H1 (cell line): ENCODE data around the gene IL17A. TPM values are rescaled to one million over a fixed set of nuclear protein-coding genes. Genes with fewer than 3 reads are reported as not detected.

Experiments
- CTCF ChIA-PET: fragments of 300-600 bp; sonication (Branson Sonifier 250); formaldehyde crosslinking; loops from one replicate; lab custom pipeline; 2021; ENCODE audit not compliant: partially characterized antibody; lab: Charles Lee
- POLR2A ChIA-PET: fragments of 300-600 bp; sonication (Branson Sonifier 250); formaldehyde crosslinking; loops from one replicate; lab custom pipeline; 2021; ENCODE audit warnings: inconsistent platforms; ENCODE audit not compliant: partially characterized antibody; lab: Charles Lee
- DNase-seq, 2 experiments: peaks; one replicate each; pipeline versions ENCODE4 v3.0.0 to v3.0.0-alpha.2; 2010 to 2022; ENCODE audit warnings: low spot score in 2 of 2, low read depth in 1 of 2, mixed read lengths in 1 of 2
- FAIRE-seq: peaks from 2 replicates; lab custom pipeline; 2011; peaks lifted over from hg19 to GRCh38; lab: Jason Lieb, UNC
- H2AFZ ChIP-seq: 2 replicates; pipeline ENCODE4 v1.8.1; 2012; ENCODE audit warnings: low read length, inconsistent platforms
- H2AK5ac ChIP-seq: 2 replicates; pipeline ENCODE4 v1.6.1; 2013; ENCODE audit warnings: low read depth, low read length
- H2BK120ac ChIP-seq: replicated peaks from 2 replicates; pipeline ENCODE3; 2013; ENCODE audit warnings: low read depth, low read length, inconsistent platforms
- H2BK12ac ChIP-seq: 2 replicates; pipeline ENCODE4 v1.6.1; 2013; ENCODE audit warnings: low read depth, low read length
- H2BK15ac ChIP-seq: 2 replicates; pipeline ENCODE4 v1.6.1; 2013; ENCODE audit warnings: low read length
- H2BK20ac ChIP-seq: 2 replicates; pipeline ENCODE4 v1.6.1; 2013; ENCODE audit warnings: low read length
- H2BK5ac ChIP-seq: 2 replicates; pipeline ENCODE4 v1.6.1; 2013; ENCODE audit warnings: low read depth, low read length
- H3K14ac ChIP-seq: 2 replicates; pipeline ENCODE4 v1.6.1; 2013; ENCODE audit warnings: inconsistent platforms; ENCODE audit not compliant: insufficient read length
- H3K18ac ChIP-seq: 2 replicates; pipeline ENCODE4 v1.6.1; 2013; ENCODE audit warnings: low read length; ENCODE audit errors: extremely low read depth
- H3K23ac ChIP-seq: 2 replicates; pipeline ENCODE4 v1.6.1; 2013; ENCODE audit warnings: inconsistent platforms; ENCODE audit not compliant: insufficient read length
- H3K23me2 ChIP-seq: 2 replicates; pipeline ENCODE4 v1.6.1; 2013; ENCODE audit warnings: low read depth, low read length
- H3K27ac ChIP-seq: 2 replicates; pipeline ENCODE4 v1.6.1; 2011; ENCODE audit warnings: low read depth, low read length, inconsistent platforms
- H3K27me3 ChIP-seq, 4 experiments: replicated peaks in 1 of 4; 1 replicate in 1 of 4; 2 replicates in 3 of 4; pipeline versions ENCODE4 v1.6.1 to v1.8.1; 2011 to 2013; ENCODE audit warnings: low read length in 3 of 4, mild to moderate bottlenecking in 3 of 4, inconsistent platforms in 2 of 4, mixed read lengths in 2 of 4, moderate library complexity in 1 of 4; ENCODE audit not compliant: control insufficient read depth in 3 of 4, insufficient read depth in 3 of 4; ENCODE audit errors: extremely low read depth in 1 of 4
- H3K36me3 ChIP-seq, 4 experiments: 2 replicates each; pipeline versions ENCODE4 v1.6.1 to v1.8.1; 2011 to 2013; ENCODE audit warnings: mild to moderate bottlenecking in 4 of 4, low read length in 3 of 4, moderate library complexity in 2 of 4, control low read depth in 1 of 4, inconsistent platforms in 1 of 4; ENCODE audit not compliant: insufficient read depth in 4 of 4, control insufficient read depth in 2 of 4
- H3K4ac ChIP-seq: replicated peaks from 2 replicates; pipeline ENCODE3; 2013; ENCODE audit warnings: low read length, low read depth, mixed read lengths, inconsistent platforms; ENCODE audit not compliant: insufficient read length
- H3K4me1 ChIP-seq, 4 experiments: replicated peaks in 1 of 4; 1 replicate in 1 of 4; 2 replicates in 3 of 4; pipeline versions ENCODE4 v1.6.1 to v1.8.1; 2011 to 2013; ENCODE audit warnings: low read length in 3 of 4, inconsistent platforms in 2 of 4, mixed read lengths in 1 of 4; ENCODE audit not compliant: insufficient read depth in 4 of 4, control insufficient read depth in 3 of 4
- H3K4me2 ChIP-seq, 2 experiments: 2 replicates each; pipeline versions ENCODE4 v1.6.1 to v1.8.1; 2011 to 2013; ENCODE audit warnings: low read depth in 2 of 2, low read length in 2 of 2, control low read depth in 1 of 2, inconsistent platforms in 1 of 2, mild to moderate bottlenecking in 1 of 2; ENCODE audit not compliant: insufficient read depth in 1 of 2
- H3K4me3 ChIP-seq, 4 experiments: fragments of 200-600, 300-600 bp in 1 of 4; sonication (generic), shearing (Covaris generic), sonication (Bioruptor Twin) in 1 of 4; 2 replicates each; pipeline versions ENCODE4 v1.5.1 to v1.8.1; 2011 to 2016; ENCODE audit warnings: low read length in 4 of 4, low read depth in 3 of 4, control low read depth in 2 of 4, inconsistent platforms in 2 of 4, mild to moderate bottlenecking in 2 of 4, mixed read lengths in 1 of 4, moderate library complexity in 1 of 4; ENCODE audit not compliant: insufficient read depth in 2 of 4; ENCODE audit errors: extremely low read depth in 1 of 4
- H3K56ac ChIP-seq: replicated peaks from 2 replicates; pipeline ENCODE3; 2013; ENCODE audit warnings: low read depth, mild to moderate bottlenecking, mixed read lengths, low read length, inconsistent platforms; ENCODE audit not compliant: insufficient read length
- H3K79me1 ChIP-seq: 2 replicates; pipeline ENCODE4 v1.6.1; 2013; ENCODE audit warnings: low read depth, low read length, control low read depth
- H3K79me2 ChIP-seq, 2 experiments: 2 replicates each; pipeline versions ENCODE4 v1.6.1 to v1.8.1; 2012 to 2013; ENCODE audit warnings: low read length in 2 of 2, mild to moderate bottlenecking in 2 of 2, inconsistent platforms in 1 of 2; ENCODE audit not compliant: insufficient read depth in 2 of 2, control insufficient read depth in 1 of 2
- H3K9ac ChIP-seq, 4 experiments: replicated peaks in 1 of 4; 1 replicate in 1 of 4; 2 replicates in 3 of 4; pipeline versions ENCODE4 v1.6.1 to v1.8.1; 2011 to 2013; ENCODE audit warnings: low read depth in 3 of 4, low read length in 3 of 4, control low read depth in 2 of 4, mild to moderate bottlenecking in 2 of 4, moderate library complexity in 2 of 4, inconsistent platforms in 1 of 4; ENCODE audit errors: extremely low read depth in 1 of 4
- H3K9me3 ChIP-seq, 2 experiments: 2 replicates each; pipeline versions ENCODE4 v1.6.1 to v1.8.1; 2012 to 2013; ENCODE audit warnings: mild to moderate bottlenecking in 2 of 2, moderate library complexity in 2 of 2, control low read depth in 1 of 2, inconsistent platforms in 1 of 2, low read depth in 1 of 2, low read length in 1 of 2, mixed read lengths in 1 of 2; ENCODE audit not compliant: insufficient read depth in 2 of 2
- H4K20me1 ChIP-seq, 2 experiments: replicated peaks in 1 of 2; 2 replicates each; pipeline versions ENCODE3 to v1.8.1; 2011 to 2013; ENCODE audit warnings: inconsistent platforms in 2 of 2, low read length in 2 of 2, mild to moderate bottlenecking in 1 of 2; ENCODE audit not compliant: insufficient read depth in 2 of 2, control insufficient read depth in 1 of 2
- H4K5ac ChIP-seq: 2 replicates; pipeline ENCODE4 v1.6.1; 2013; ENCODE audit warnings: low read length, low read depth, mixed read lengths, inconsistent platforms; ENCODE audit not compliant: insufficient read length
- H4K8ac ChIP-seq: 2 replicates; pipeline ENCODE4 v1.8.0; 2013; ENCODE audit warnings: mild to moderate bottlenecking, moderate library complexity, low read length, inconsistent platforms; ENCODE audit not compliant: insufficient read depth; ENCODE audit errors: extremely low read depth
- H4K91ac ChIP-seq: replicated peaks from 2 replicates; pipeline ENCODE3; 2013; ENCODE audit warnings: low read length, mixed read lengths, inconsistent platforms; ENCODE audit not compliant: insufficient read length
- ASH2L ChIP-seq: fragments of 200-600, 300-600 bp; sonication (generic); IDR thresholded peaks from one replicate; pipeline ENCODE4 v1.7.1; 2017; ENCODE audit warnings: low read length
- TCF12 ChIP-seq: IDR thresholded peaks from 2 replicates; pipeline ENCODE4 v1.6.1; 2011; ENCODE audit warnings: low read depth, mild to moderate bottlenecking, low read length
- WGBS, 2 experiments: shearing (Covaris generic) in 1 of 2; methylation state at CpG; one replicate each; pipeline versions ENCODE4 v1.1.6 to v1.1.7; 2013 to 2015; ENCODE audit warnings: low lambda C conversion rate in 2 of 2, mixed read lengths in 2 of 2, inconsistent platforms in 1 of 2, low coverage in 1 of 2, missing lambda C conversion rate in 1 of 2; ENCODE audit not compliant: insufficient replicate concordance in 2 of 2, insufficient coverage in 1 of 2, insufficient read length in 1 of 2; ENCODE audit errors: extremely low coverage in 1 of 2, missing lambda C conversion rate in 1 of 2; 5-methylcytosine and 5-hydroxymethylcytosine counted together
- polyA plus RNA-seq, 7 experiments: library from polyadenylated mRNA; depleted of rRNA in 3 of 7; stranded (reverse) in 5 of 7; unstranded in 2 of 7; fragments of >200 nt in 5 of 7; fragments of 200-250 nt in 2 of 7; gene quantifications; 1 replicate in 5 of 7; 2 replicates in 1 of 7; 4 replicates in 1 of 7; pipeline versions ENCODE4 v1.2.1 to v1.2.3, GENCODE V29; 2011 to 2013; ENCODE audit warnings: missing spikeins in 2 of 7, mixed read lengths in 2 of 7
- total RNA-seq: library from RNA; stranded (reverse); fragmentation: NEBNext Ultra II Directional; extraction: Animal tissue kit (Norgen Biotek cat#: 25700); gene quantifications from 2 replicates; pipeline ENCODE4 v1.2.1, GENCODE V29; 2021

IL17A gene
- total and polyA plus RNA-seq, 2 of the 8 experiments (the other 6 are each of a cell fraction or from before 2014, with no cell fraction given) = not detected

GRCh38 chr6:52142556-52142955 is 43.6 kb upstream of the IL17A start:
- Histone ChIP-seq H3K18ac (no peak overlapping the region), H3K14ac (no peak overlapping the region), H3K23me2 (no peaks in the 10 kb centered on the region), H3K36me3 (no peaks in the 10 kb centered on the region), H4K20me1 (no peaks in the 10 kb centered on the region), H4K8ac (no peak overlapping the region), H3K9ac (no peak overlapping the region), H2AK5ac (no peak overlapping the region), H2BK12ac (no peak overlapping the region), H3K79me1 (no peaks in the 10 kb centered on the region), H2BK120ac (no peak overlapping the region), H4K5ac (no peak overlapping the region), H2BK20ac (no peak overlapping the region), H2BK15ac (no peak overlapping the region), H2AFZ (no peak overlapping the region), H3K23ac (no peak overlapping the region), H3K56ac (no peak overlapping the region), H3K4me1 (no peaks in the 10 kb centered on the region), H3K9me3 (no peaks in the 10 kb centered on the region), H4K91ac (no peak overlapping the region), H3K27me3 (peaks cover 0 to 2% (median 0%) of the 10 kb centered on the region in 4 experiments; a peak in 2 of 7 replicates), H3K27ac (no peak overlapping the region), H2BK5ac (no peak overlapping the region), H3K79me2 (no peaks in the 10 kb centered on the region), H3K4ac (no peak overlapping the region), H3K4me2 (no peak overlapping the region), H3K4me3 (no peak overlapping the region)
- CTCF ChIA-PET = no interaction called here
- POLR2A ChIA-PET = no interaction called here
- DNase-seq (no peak), FAIRE-seq (no peak)
- WGBS, 2 experiments = 100% methylated on average over 1 of the region's 1 CpG; no CpG with 5 or more reads in 1 of the 2 experiments
- TF ChIP-seq TCF12 (no peak), ASH2L (no peak)
